Choroid plexus epithelial cell (primary cell): ENCODE measurements around the gene TBCD.

Source experiments
- DNase-seq: peaks from one replicate; pipeline ENCODE4 v3.0.0-alpha.2; 2010; ENCODE audit warnings: low read depth
- H3K4me3 ChIP-seq: 2 replicates; pipeline ENCODE4 v1.5.1; 2011; ENCODE audit warnings: low read depth, mild to moderate bottlenecking, control low read depth, low read length, moderate library complexity
- CTCF ChIP-seq: conservative IDR thresholded peaks from 2 replicates; pipeline ENCODE4 v1.5.1; 2011; ENCODE audit warnings: low read depth, mild to moderate bottlenecking, control low read depth, inconsistent platforms, low read length, moderate library complexity

Gene TBCD

GRCh38 chr17:82832881-82833475, 81.1 kb downstream of the TBCD start:
- H3K4me3 ChIP-seq: no peak overlapping the region
- no peak for DNase-seq
- TF ChIP-seq CTCF: no peak

- no peak for TF ChIP-seq CTCF
- no peak for DNase-seq
- H3K4me3 ChIP-seq: no peak overlapping the region
These were observed 83.3 kb downstream of the TBCD start for GRCh38 chr17:82835122-82835521.

GRCh38 chr17:82835766-82836512, 84.1 kb downstream of the TBCD start:
- no peak overlapping the region for H3K4me3 ChIP-seq
- TF ChIP-seq CTCF: no peak
- DNase-seq: no peak

GRCh38 chr17:82836823-82837357, 85.0 kb downstream of the TBCD start:
- peak; percentile 33 for TF ChIP-seq CTCF
- no peak for DNase-seq
- H3K4me3 ChIP-seq: no peak overlapping the region

- H3K4me3 ChIP-seq: no peak overlapping the region
- TF ChIP-seq CTCF: no peak
- DNase-seq: no peak
These were observed 85.9 kb downstream of the TBCD start for GRCh38 chr17:82837586-82838320.

GRCh38 chr17:82838386-82839063, 86.7 kb downstream of the TBCD start:
- TF ChIP-seq CTCF: no peak
- DNase-seq: peak; percentile 16
- H3K4me3 ChIP-seq: no peak overlapping the region
